ENCODE measurements around the gene SPOCK2.

- TF ChIP-seq POLR2A (IDR thresholded peaks at IDR 0.05; ENCODE audit: low read length), result no peak
- TF ChIP-seq GATA1 (IDR thresholded peaks at IDR 0.05; ENCODE audit: low read depth, low read length), result no peak
Observed at GRCh38 chr10:72132854-72133253, 44.5 kb upstream of the SPOCK2 start.

Measured in erythroblast (primary cell).